ENCODE measurements around the gene ARFGEF2. TPM values are rescaled to one million over a fixed set of nuclear protein-coding genes. Genes with fewer than 3 reads are reported as not detected.

ARFGEF2 gene
- total and polyA plus RNA-seq, 4 donors: 7.4 to 35.1 (median 20.1) TPM

- DNase-seq (no peak), ATAC-seq (ENCODE audit: insufficient read depth, low FRiP score) (no peak)
- Histone ChIP-seq H3K9ac (ENCODE audit: insufficient read depth in 1 of 2, low read length in 2 of 2) (no peak overlapping the region), H3K4me1 (ENCODE audit: control insufficient read depth in 5 of 5, insufficient read depth in 5 of 5, low read length in 5 of 5) (peaks cover 0 to 2% (median 0%) of the 10 kb centered on the region in 5 donors), H3K9me3 (ENCODE audit: control insufficient read depth in 4 of 4, insufficient read depth in 3 of 4, low read length in 3 of 4) (peaks cover 0 to 2% (median 0%) of the 10 kb centered on the region in 4 donors), H3K4me3 (no peak overlapping the region), H3K27me3 (ENCODE audit: control insufficient read depth in 3 of 3, insufficient read depth in 3 of 3, low read length in 2 of 3) (peaks cover 0 to 33% (median 0%) of the 10 kb centered on the region in 3 donors), H3K27ac (ENCODE audit: low read depth in 1 of 2, low read length in 1 of 2) (no peak overlapping the region), H3K36me3 (ENCODE audit: control insufficient read depth in 4 of 4, insufficient read depth in 4 of 4, low read length in 4 of 4) (no peaks in the 10 kb centered on the region)
- no peak for TF ChIP-seq CTCF (IDR thresholded peaks at IDR 0.05; ENCODE audit: control extremely low read depth, extremely low read depth)
- 47 to 48% methylated on average over 2 of the region's 2 CpGs for WGBS, 2 donors
Measured at GRCh38 chr20:48877304-48877703, 44.2 kb upstream of the ARFGEF2 start.

GRCh38 chr20:48878534-48879248 lies 42.8 kb upstream of the ARFGEF2 start:
- no peak for TF ChIP-seq CTCF (IDR thresholded peaks at IDR 0.05; ENCODE audit: control extremely low read depth, extremely low read depth)
- DNase-seq (no peak), ATAC-seq (ENCODE audit: insufficient read depth, low FRiP score) (no peak)
- Histone ChIP-seq H3K36me3 (ENCODE audit: control insufficient read depth in 4 of 4, insufficient read depth in 4 of 4, low read length in 4 of 4) (no peaks in the 10 kb centered on the region), H3K27me3 (ENCODE audit: control insufficient read depth in 3 of 3, insufficient read depth in 3 of 3, low read length in 2 of 3) (peaks cover 0 to 33% (median 0%) of the 10 kb centered on the region in 3 donors), H3K9me3 (ENCODE audit: control insufficient read depth in 4 of 4, insufficient read depth in 3 of 4, low read length in 3 of 4) (peaks cover 0 to 2% (median 0%) of the 10 kb centered on the region in 4 donors), H3K9ac (ENCODE audit: insufficient read depth in 1 of 2, low read length in 2 of 2) (no peak overlapping the region), H3K4me3 (no peak overlapping the region), H3K4me1 (ENCODE audit: control insufficient read depth in 5 of 5, insufficient read depth in 5 of 5, low read length in 5 of 5) (no peaks in the 10 kb centered on the region), H3K27ac (ENCODE audit: low read depth in 1 of 2, low read length in 1 of 2) (no peak overlapping the region)
- WGBS, 2 donors: 91 to 94% methylated on average over 10 of the region's 10 CpGs

- H3K9me3 ChIP-seq (ENCODE audit: control insufficient read depth in 4 of 4, insufficient read depth in 3 of 4, low read length in 3 of 4): peaks cover 0 to 2% (median 0%) of the 10 kb centered on the region in 4 donors
- H3K27ac ChIP-seq (ENCODE audit: low read depth in 1 of 2, low read length in 1 of 2): no peak overlapping the region
- H3K4me3 ChIP-seq: no peak overlapping the region
- no peak for DNase-seq
- no peaks in the 10 kb centered on the region for H3K4me1 ChIP-seq (ENCODE audit: control insufficient read depth in 5 of 5, insufficient read depth in 5 of 5, low read length in 5 of 5)
- peaks cover 0 to 28% (median 0%) of the 10 kb centered on the region in 3 donors for H3K27me3 ChIP-seq (ENCODE audit: control insufficient read depth in 3 of 3, insufficient read depth in 3 of 3, low read length in 2 of 3)
- TF ChIP-seq CTCF (IDR thresholded peaks at IDR 0.05; ENCODE audit: control extremely low read depth, extremely low read depth): no peak
- no peak for ATAC-seq (ENCODE audit: insufficient read depth, low FRiP score)
- no peaks in the 10 kb centered on the region for H3K36me3 ChIP-seq (ENCODE audit: control insufficient read depth in 4 of 4, insufficient read depth in 4 of 4, low read length in 4 of 4)
- H3K9ac ChIP-seq (ENCODE audit: insufficient read depth in 1 of 2, low read length in 2 of 2): no peak overlapping the region
- 76 to 84% methylated on average over 1 of the region's 1 CpG for WGBS, 2 donors
Measured at GRCh38 chr20:48879612-48880245, 41.8 kb upstream of the ARFGEF2 start.

Data from lung (tissue), 12 donors.